Tibial nerve (tissue), 3 donors: ENCODE data around the gene SPDL1.

Experiments
- CTCF ChIP-seq, 5 experiments: fragments of 200-600 bp in 3 of 5; fragments of 450-650 bp in 2 of 5; sonication (generic) in 3 of 5; IDR thresholded peaks; one replicate each; pipeline ENCODE4 v1.5.1; 2016 to 2019; ENCODE audit warnings: antibody characterized with exemption in 5 of 5, mild to moderate bottlenecking in 3 of 5, moderate library complexity in 2 of 5
- POLR2A ChIP-seq, 2 donors: fragments of 450-650 bp; IDR thresholded peaks; one replicate each; pipeline ENCODE4 v1.6.1; 2017; ENCODE audit warnings: antibody characterized with exemption in 2 of 2, mild to moderate bottlenecking in 2 of 2, moderate library complexity in 2 of 2

DNA sequence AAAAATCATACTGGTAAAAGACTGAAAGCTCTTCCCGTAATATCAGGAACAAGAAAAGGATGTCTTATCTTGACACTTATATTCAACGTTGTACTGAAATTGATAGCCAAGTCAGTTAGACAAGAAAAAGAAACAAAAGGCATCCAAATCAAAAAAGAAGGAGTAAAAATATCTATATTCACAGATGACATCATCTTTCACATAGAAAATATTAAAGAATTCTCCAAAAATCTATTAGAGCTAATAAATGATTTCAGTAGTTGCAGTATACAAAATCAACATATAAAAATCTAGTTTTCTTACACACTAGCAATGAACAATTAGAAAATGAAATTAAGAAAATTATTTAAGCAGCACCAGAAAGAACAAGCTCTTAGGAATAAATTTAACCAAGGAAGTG lies 24.3 kb downstream of the SPDL1 start:
- no peak for TF ChIP-seq CTCF (IDR thresholded peaks at IDR 0.05)
- no peak for TF ChIP-seq POLR2A (IDR thresholded peaks at IDR 0.05)
